Smooth muscle cell (in vitro differentiated cells): ENCODE measurements around the gene MYMK. TPM values are rescaled to one million over a fixed set of nuclear protein-coding genes. Genes with fewer than 3 reads are reported as not detected.
A peak's percentile ranks its signal among the peaks of the same experiment; 100 is the strongest.

Experiments
- DNase-seq: peaks from one replicate; lab custom pipeline; 2025; ENCODE audit not compliant: unreplicated experiment; lab: John Stamatoyannopoulos, UW
- H2AFZ ChIP-seq: fragments of 200-600 bp; sonication (generic); 2 replicates; pipeline ENCODE4 v1.6.0; 2016; ENCODE audit warnings: antibody characterized with exemption, low read depth, mild to moderate bottlenecking
- H3F3A ChIP-seq: fragments of 200-600 bp; sonication (generic); 2 replicates; pipeline ENCODE4 v1.6.0; 2017; ENCODE audit warnings: antibody characterized with exemption, low read depth
- H3K27ac ChIP-seq: fragments of 200-600 bp; sonication (generic); 2 replicates; pipeline ENCODE4 v1.5.1; 2016; ENCODE audit warnings: low read depth, mild to moderate bottlenecking
- H3K27me3 ChIP-seq: fragments of 200-600 bp; sonication (generic); 2 replicates; pipeline ENCODE4 v1.6.1; 2016; ENCODE audit warnings: low read depth, mild to moderate bottlenecking
- H3K36me3 ChIP-seq: fragments of 200-600 bp; sonication (generic); 2 replicates; pipeline ENCODE4 v1.5.1; 2016; ENCODE audit warnings: low read depth
- H3K4me1 ChIP-seq: fragments of 200-600 bp; sonication (generic); 2 replicates; pipeline ENCODE4 v1.5.1; 2016; ENCODE audit warnings: low read depth
- H3K4me2 ChIP-seq: fragments of 200-600 bp; sonication (generic); 2 replicates; pipeline ENCODE4 v1.6.0; 2016; ENCODE audit warnings: mild to moderate bottlenecking
- H3K4me3 ChIP-seq: fragments of 200-600 bp; sonication (generic); 2 replicates; pipeline ENCODE4 v1.5.1; 2016; ENCODE audit warnings: mild to moderate bottlenecking
- H3K79me2 ChIP-seq: fragments of 200-600 bp; sonication (generic); 2 replicates; pipeline ENCODE4 v1.6.0; 2016; ENCODE audit warnings: low read depth, mild to moderate bottlenecking
- H3K9ac ChIP-seq: fragments of 200-600 bp; sonication (generic); 2 replicates; pipeline ENCODE4 v1.6.0; 2016; ENCODE audit warnings: low read depth
- H3K9me3 ChIP-seq: fragments of 200-600 bp; sonication (generic); replicated peaks from 2 replicates; pipeline ENCODE4 v1.5.1; 2016; ENCODE audit warnings: low read depth
- H4K20me1 ChIP-seq: fragments of 200-600 bp; sonication (generic); 2 replicates; pipeline ENCODE4 v1.6.0; 2016; ENCODE audit warnings: low read depth
- CTCF ChIP-seq: fragments of 200-600 bp; sonication (generic); IDR thresholded peaks from 2 replicates; pipeline ENCODE4 v1.5.1; 2017; ENCODE audit warnings: borderline replicate concordance, mild to moderate bottlenecking, antibody characterized with exemption; ENCODE audit not compliant: insufficient read depth, poor library complexity, severe bottlenecking
- WGBS: methylation state at CpG from one replicate; pipeline ENCODE4 v1.1.7; 2016; ENCODE audit warnings: low lambda C conversion rate; 5-methylcytosine and 5-hydroxymethylcytosine counted together
- polyA plus RNA-seq: library from polyadenylated mRNA; unstranded; fragments of >200 nt; fragmentation: Nextera tagmentation; extraction: Ambion mirVana; gene quantifications from 2 replicates; pipeline ENCODE4 v1.2.1, GENCODE V29; 2016
- total RNA-seq: library from RNA; depleted of rRNA; stranded (reverse); fragments of >200 nt; gene quantifications from 2 replicates; pipeline ENCODE4 v1.2.3, GENCODE V29; 2014

The MYMK gene
- total and polyA plus RNA-seq, 2 experiments from 2014 or later: not detected

- Histone ChIP-seq H2AFZ (no peak overlapping the region), H3F3A (no peaks in the 10 kb centered on the region), H3K4me3 (no peak overlapping the region), H3K27me3 (no peaks in the 10 kb centered on the region), H4K20me1 (peaks cover 15% of the 10 kb centered on the region), H3K9ac (no peak overlapping the region), H3K4me2 (peak overlapping the region; percentile 100), H3K79me2 (peaks cover 12% of the 10 kb centered on the region), H3K27ac (no peak overlapping the region), H3K4me1 (peaks cover 11% of the 10 kb centered on the region), H3K36me3 (no peaks in the 10 kb centered on the region), H3K9me3 (no peaks in the 10 kb centered on the region)
- no peak for TF ChIP-seq CTCF
- DNase-seq: no peak
- 97% methylated on average over 21 of the region's 21 CpGs for WGBS
Measured at GRCh38 chr9:133476941-133477340, 47.8 kb downstream of the MYMK start.

DNA sequence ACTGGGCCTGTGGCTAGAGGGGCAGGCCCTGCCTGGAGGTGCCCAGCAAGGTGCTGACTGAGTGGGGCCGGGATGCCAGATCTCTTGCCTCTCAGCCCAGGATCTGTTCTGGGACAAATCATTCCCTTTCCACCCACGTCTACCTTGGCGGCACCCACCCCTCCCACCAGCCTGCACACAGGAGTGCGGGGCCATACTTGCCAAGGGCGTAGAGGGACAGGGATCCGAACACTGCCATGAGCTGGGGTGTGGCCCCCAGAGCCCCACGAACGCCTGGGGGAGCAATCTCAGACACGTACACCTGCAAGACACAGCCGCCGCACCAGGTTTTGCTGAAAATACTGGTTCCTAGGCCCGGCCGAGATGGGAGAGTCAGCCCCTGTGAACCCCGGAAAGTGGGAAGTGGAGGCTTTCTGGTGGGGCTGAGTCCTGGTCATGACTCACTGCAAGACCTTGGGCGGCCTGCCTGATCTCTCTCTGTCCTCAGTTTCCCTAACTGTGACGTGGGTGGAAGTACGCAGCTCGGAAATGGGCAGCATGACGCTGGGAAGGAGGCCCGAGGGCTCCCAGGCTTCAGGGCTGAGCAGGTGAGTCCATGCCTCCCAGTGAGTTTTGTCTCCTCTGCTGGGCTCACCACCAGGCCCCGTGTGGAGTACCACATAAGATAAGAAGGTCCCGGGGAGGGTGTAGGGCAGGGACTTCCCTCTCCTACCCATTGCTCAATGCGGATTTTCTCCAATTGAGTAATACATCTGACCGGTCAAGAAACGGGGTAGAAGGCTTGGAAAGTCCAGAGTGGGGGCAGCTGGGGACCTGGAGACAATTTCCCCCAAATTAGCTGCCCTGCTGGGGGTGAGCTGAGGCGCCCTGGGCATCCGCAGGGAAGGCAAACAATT is 48.5 kb downstream of the MYMK start:
- 87% methylated on average over 27 of the region's 27 CpGs for WGBS
- DNase-seq: no peak
- no peak overlapping the region for H3K9ac ChIP-seq

GRCh38 chr9:133475292-133476012 is 49.3 kb downstream of the MYMK start:
- peaks cover 15% of the 10 kb centered on the region for H4K20me1 ChIP-seq
- no peaks in the 10 kb centered on the region for H3F3A ChIP-seq
- 97% methylated on average over 27 of the region's 27 CpGs for WGBS
- H3K4me2 ChIP-seq: no peak overlapping the region
- no peak overlapping the region for H3K9ac ChIP-seq
- H3K27me3 ChIP-seq: no peaks in the 10 kb centered on the region
- no peak for DNase-seq
- H3K79me2 ChIP-seq: peaks cover 12% of the 10 kb centered on the region
- H2AFZ ChIP-seq: no peak overlapping the region
- H3K4me3 ChIP-seq: no peak overlapping the region
- no peak for TF ChIP-seq CTCF
- H3K4me1 ChIP-seq: peaks cover 11% of the 10 kb centered on the region
- no peaks in the 10 kb centered on the region for H3K36me3 ChIP-seq
- no peaks in the 10 kb centered on the region for H3K9me3 ChIP-seq
- H3K27ac ChIP-seq: no peak overlapping the region

More for the DNA sequence above, 48.5 kb downstream of the MYMK start:
- Histone ChIP-seq H2AFZ (no peak overlapping the region), H3K79me2 (peaks cover 12% of the 10 kb centered on the region), H3K4me1 (peaks cover 11% of the 10 kb centered on the region), H4K20me1 (peaks cover 15% of the 10 kb centered on the region), H3F3A (no peaks in the 10 kb centered on the region), H3K27me3 (no peaks in the 10 kb centered on the region), H3K27ac (no peak overlapping the region), H3K36me3 (no peaks in the 10 kb centered on the region), H3K4me2 (no peak overlapping the region), H3K9me3 (no peaks in the 10 kb centered on the region), H3K4me3 (no peak overlapping the region)
- no peak for TF ChIP-seq CTCF
